Keratinocyte (primary cell): ENCODE data around the gene CDKL4. TPM values are rescaled to one million over a fixed set of nuclear protein-coding genes. Genes with fewer than 3 reads are reported as not detected.

Experiments used
- DNase-seq: peaks from one replicate; pipeline ENCODE4 v3.0.0-alpha.2; 2011; ENCODE audit warnings: low read depth, missing footprints, low spot score
- FAIRE-seq: peaks from 2 replicates; lab custom pipeline; 2011; peaks lifted over from hg19 to GRCh38; lab: Jason Lieb, UNC
- H2AFZ ChIP-seq: 2 replicates; pipeline ENCODE4 v1.6.0; 2012; ENCODE audit warnings: low read length, control low read depth, inconsistent platforms; ENCODE audit not compliant: control insufficient read depth
- H3K27ac ChIP-seq: 2 replicates; pipeline ENCODE4 v1.5.1; 2011; ENCODE audit warnings: low read length; ENCODE audit not compliant: control insufficient read depth, insufficient read depth
- H3K27me3 ChIP-seq: 3 replicates; pipeline ENCODE4 v1.6.0; 2011; ENCODE audit warnings: low read length; ENCODE audit not compliant: control insufficient read depth, insufficient read depth; ENCODE audit errors: extremely low read depth
- H3K36me3 ChIP-seq, 2 experiments: 2 replicates in 1 of 2; 3 replicates in 1 of 2; pipeline ENCODE4 v1.5.1; 2011; ENCODE audit warnings: low read length in 2 of 2, mild to moderate bottlenecking in 1 of 2; ENCODE audit not compliant: control insufficient read depth in 2 of 2, insufficient read depth in 2 of 2; ENCODE audit errors: extremely low read depth in 1 of 2
- H3K4me1 ChIP-seq: 3 replicates; pipeline ENCODE4 v1.5.1; 2011; ENCODE audit warnings: low read length; ENCODE audit not compliant: control insufficient read depth, insufficient read depth; ENCODE audit errors: extremely low read depth
- H3K4me2 ChIP-seq: 3 replicates; pipeline ENCODE4 v1.6.0; 2011; ENCODE audit warnings: low read depth, low read length; ENCODE audit not compliant: control insufficient read depth, insufficient read depth; ENCODE audit errors: extremely low read depth
- H3K4me3 ChIP-seq, 3 experiments: fragments of 200-600 bp in 1 of 3; sonication (generic) in 1 of 3; 2 replicates in 2 of 3; 3 replicates in 1 of 3; pipeline ENCODE4 v1.5.1; 2011 to 2016; ENCODE audit warnings: low read length in 3 of 3, mild to moderate bottlenecking in 3 of 3, control low read depth in 2 of 3, inconsistent platforms in 1 of 3, low read depth in 1 of 3, mixed read lengths in 1 of 3, mixed run types in 1 of 3, moderate library complexity in 1 of 3; ENCODE audit not compliant: control insufficient read depth in 2 of 3, insufficient read depth in 2 of 3; ENCODE audit errors: extremely low read depth in 1 of 3
- H3K79me2 ChIP-seq: 2 replicates; pipeline ENCODE4 v1.6.0; 2012; ENCODE audit warnings: low read length; ENCODE audit not compliant: control insufficient read depth, insufficient read depth
- H3K9ac ChIP-seq: 3 replicates; pipeline ENCODE4 v1.6.0; 2011; ENCODE audit warnings: low read length; ENCODE audit not compliant: control insufficient read depth, insufficient read depth; ENCODE audit errors: extremely low read depth
- H3K9me1 ChIP-seq: 3 replicates; pipeline ENCODE4 v1.6.0; 2011; ENCODE audit warnings: low read length; ENCODE audit not compliant: control insufficient read depth, insufficient read depth; ENCODE audit errors: extremely low read depth
- H3K9me3 ChIP-seq: 2 replicates; pipeline ENCODE4 v1.5.1; 2012; ENCODE audit warnings: low read depth, low read length; ENCODE audit not compliant: control insufficient read depth
- H4K20me1 ChIP-seq: 3 replicates; pipeline ENCODE4 v1.6.0; 2011; ENCODE audit warnings: low read length; ENCODE audit not compliant: control insufficient read depth, insufficient read depth; ENCODE audit errors: extremely low read depth
- EZH2 ChIP-seq: IDR thresholded peaks from one replicate; pipeline ENCODE4 v1.6.1; 2012; ENCODE audit warnings: inconsistent platforms, mild to moderate bottlenecking, low read length, moderate library complexity
- dilution Hi-C: fragments of 300-500 bp; cut with MboI; formaldehyde crosslinking; loops from one replicate; pipeline ENCODE4 v1.7.0; 2020; ENCODE audit warnings: low sequenced_read_pairs; ENCODE audit not compliant: extremely low pct_ligation_motif_present
- polyA plus RNA-seq, 5 experiments: library from polyadenylated mRNA; depleted of rRNA in 3 of 5; stranded (reverse) in 3 of 5; stranded (forward) in 1 of 5; unstranded in 1 of 5; fragments of >200 nt; gene quantifications; 1 replicate in 1 of 5; 2 replicates in 3 of 5; 3 replicates in 1 of 5; pipeline versions ENCODE4 v1.2.1 to v1.2.3, GENCODE V29; 2011 to 2012; ENCODE audit warnings: missing spikeins in 2 of 5, low read depth in 1 of 5, low replicate concordance in 1 of 5
- TF ChIP-seq, protein P1 (sequence below), 3 experiments: IDR thresholded peaks in 1 of 3; conservative IDR thresholded peaks in 1 of 3; optimal IDR thresholded peaks in 1 of 3; 2 replicates in 2 of 3; 3 replicates in 1 of 3; pipeline versions ENCODE3 to v1.5.1; 2011; ENCODE audit warnings: low read length in 3 of 3, mild to moderate bottlenecking in 3 of 3, moderate library complexity in 2 of 3, control low read depth in 1 of 3, inconsistent platforms in 1 of 3; ENCODE audit not compliant: insufficient read depth in 2 of 3; ENCODE audit errors: extremely low read depth in 1 of 3

The CDKL4 gene
- polyA plus RNA-seq, 1 donor (not counting 4 experiments of a cell fraction or from before 2014, with no cell fraction given), result not detected

DNA sequence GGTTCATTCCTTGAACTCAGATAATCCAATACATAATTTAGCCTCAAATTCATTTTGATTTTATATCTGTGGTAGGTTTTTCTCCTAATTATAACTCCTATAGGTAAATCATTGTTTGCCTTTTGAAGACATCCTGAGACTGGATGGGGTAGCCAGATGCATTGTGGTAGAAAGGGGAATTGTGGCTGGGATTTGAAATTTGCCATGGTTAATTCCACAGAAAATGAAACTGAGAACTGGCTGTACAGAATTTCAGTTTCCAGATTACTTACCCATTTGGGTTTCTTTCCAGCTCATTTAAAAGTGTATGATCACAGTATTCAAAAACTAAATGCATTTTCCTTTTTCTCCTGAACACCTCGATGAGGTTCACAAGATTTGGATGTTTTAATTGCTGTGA lies 18.2 kb downstream of the CDKL4 start:
- no peak for TF ChIP-seq EZH2
- TF ChIP-seq, protein P1, sequence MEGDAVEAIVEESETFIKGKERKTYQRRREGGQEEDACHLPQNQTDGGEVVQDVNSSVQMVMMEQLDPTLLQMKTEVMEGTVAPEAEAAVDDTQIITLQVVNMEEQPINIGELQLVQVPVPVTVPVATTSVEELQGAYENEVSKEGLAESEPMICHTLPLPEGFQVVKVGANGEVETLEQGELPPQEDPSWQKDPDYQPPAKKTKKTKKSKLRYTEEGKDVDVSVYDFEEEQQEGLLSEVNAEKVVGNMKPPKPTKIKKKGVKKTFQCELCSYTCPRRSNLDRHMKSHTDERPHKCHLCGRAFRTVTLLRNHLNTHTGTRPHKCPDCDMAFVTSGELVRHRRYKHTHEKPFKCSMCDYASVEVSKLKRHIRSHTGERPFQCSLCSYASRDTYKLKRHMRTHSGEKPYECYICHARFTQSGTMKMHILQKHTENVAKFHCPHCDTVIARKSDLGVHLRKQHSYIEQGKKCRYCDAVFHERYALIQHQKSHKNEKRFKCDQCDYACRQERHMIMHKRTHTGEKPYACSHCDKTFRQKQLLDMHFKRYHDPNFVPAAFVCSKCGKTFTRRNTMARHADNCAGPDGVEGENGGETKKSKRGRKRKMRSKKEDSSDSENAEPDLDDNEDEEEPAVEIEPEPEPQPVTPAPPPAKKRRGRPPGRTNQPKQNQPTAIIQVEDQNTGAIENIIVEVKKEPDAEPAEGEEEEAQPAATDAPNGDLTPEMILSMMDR (optimal IDR thresholded peaks at IDR 0.05 in 1 of 3, IDR thresholded peaks at IDR 0.05 in 1 of 3, conservative IDR thresholded peaks at IDR 0.05 in 1 of 3; ENCODE audit: extremely low read depth in 1 of 3, insufficient read depth in 2 of 3, low read length in 3 of 3), result no peak
- DNase-seq, result no peak
- Histone ChIP-seq H3K27me3 (no peaks in the 10 kb centered on the region), H3K4me2 (no peak overlapping the region), H3K9ac (no peak overlapping the region), H3K36me3 (no peaks in the 10 kb centered on the region), H3K79me2 (no peaks in the 10 kb centered on the region), H3K9me1 (no peaks in the 10 kb centered on the region), H3K4me3 (no peak overlapping the region), H2AFZ (no peak overlapping the region), H3K9me3 (no peaks in the 10 kb centered on the region), H3K27ac (no peak overlapping the region), H4K20me1 (no peaks in the 10 kb centered on the region), H3K4me1 (no peaks in the 10 kb centered on the region)
- dilution Hi-C loops, result no loop called here
- FAIRE-seq, result no peak

- Histone ChIP-seq H3K27ac (no peak overlapping the region), H3K9me1 (no peaks in the 10 kb centered on the region), H3K9me3 (no peaks in the 10 kb centered on the region), H3K27me3 (no peaks in the 10 kb centered on the region), H4K20me1 (no peaks in the 10 kb centered on the region), H3K4me3 (no peak overlapping the region), H3K4me1 (no peaks in the 10 kb centered on the region), H3K36me3 (no peaks in the 10 kb centered on the region), H3K9ac (no peak overlapping the region), H3K4me2 (no peak overlapping the region), H2AFZ (no peak overlapping the region), H3K79me2 (no peaks in the 10 kb centered on the region)
- TF ChIP-seq EZH2, result no peak
- TF ChIP-seq, protein P1 (optimal IDR thresholded peaks at IDR 0.05 in 1 of 3, IDR thresholded peaks at IDR 0.05 in 1 of 3, conservative IDR thresholded peaks at IDR 0.05 in 1 of 3; ENCODE audit: extremely low read depth in 1 of 3, insufficient read depth in 2 of 3, low read length in 3 of 3), result no peak
- dilution Hi-C loops, result loop anchor here (25.0 kb wide), 1 partner anchor 162 kb away; no protein-coding TSS in a partner anchor
- DNase-seq, result no peak
- no peak for FAIRE-seq
Measured at GRCh38 chr2:39223909-39224308, 19.9 kb downstream of the CDKL4 start.
